GM19035 (cell line): ENCODE results near the gene CTPS1.

Experiments
- ATAC-seq: cut with Tn5 transposase; IDR thresholded peaks from one replicate; pipeline ENCODE4 v1.9.1; 2021; ENCODE audit not compliant: unreplicated experiment

The CTPS1 gene

GRCh38 chr1:40979241-40980067 lies at the start of gene CTPS1:
Gene CTPS1 (plus strand): TSS chr1:40979696. CDS start chr1:40983291, 3,595 bp downstream.
- peak; percentile 89 for ATAC-seq

- ATAC-seq, result no peak
These were observed 49.1 kb upstream of the CTPS1 start for GRCh38 chr1:40930174-40930964.

GRCh38 chr1:40931601-40932000 lies 47.9 kb upstream of the CTPS1 start:
- ATAC-seq, result no peak

- no peak for ATAC-seq
These were observed 47.5 kb upstream of the CTPS1 start for GRCh38 chr1:40932006-40932405.

GRCh38 chr1:40936931-40937339 lies 42.6 kb upstream of the CTPS1 start:
- ATAC-seq, result no peak

GRCh38 chr1:40938393-40938792 lies 41.1 kb upstream of the CTPS1 start:
- no peak for ATAC-seq

GRCh38 chr1:40939320-40940059 lies 40.0 kb upstream of the CTPS1 start:
- ATAC-seq, result no peak

- no peak for ATAC-seq
These were observed 35.2 kb upstream of the CTPS1 start for GRCh38 chr1:40944326-40944725.

- ATAC-seq, result no peak
These were observed 34.6 kb upstream of the CTPS1 start for GRCh38 chr1:40944841-40945430.

GRCh38 chr1:40945491-40945973 lies 34.0 kb upstream of the CTPS1 start:
- no peak for ATAC-seq

- no peak for ATAC-seq
These were observed 30.6 kb upstream of the CTPS1 start for GRCh38 chr1:40948741-40949443.

GRCh38 chr1:40949563-40949962 lies 29.9 kb upstream of the CTPS1 start:
- ATAC-seq, result no peak

- ATAC-seq, result no peak
These were observed 27.4 kb upstream of the CTPS1 start for GRCh38 chr1:40951943-40952743.

- ATAC-seq, result no peak
These were observed 26.7 kb upstream of the CTPS1 start for GRCh38 chr1:40952744-40953315.

- ATAC-seq, result no peak
These were observed 24.9 kb upstream of the CTPS1 start for GRCh38 chr1:40954626-40955025.

- no peak for ATAC-seq
These were observed 24.2 kb upstream of the CTPS1 start for GRCh38 chr1:40955266-40955665.

GRCh38 chr1:40956407-40956806 lies 23.1 kb upstream of the CTPS1 start:
- ATAC-seq, result no peak

- no peak for ATAC-seq
These were observed 21.3 kb upstream of the CTPS1 start for GRCh38 chr1:40958210-40958609.

- ATAC-seq, result no peak
These were observed 14.0 kb upstream of the CTPS1 start for GRCh38 chr1:40965531-40965930.
